MCF 10A (cell line): ENCODE results near the gene TMC6. TPM values are rescaled to one million over a fixed set of nuclear protein-coding genes. Genes with fewer than 3 reads are reported as not detected.
A peak's percentile ranks its signal among the peaks of the same experiment; 100 is the strongest.

Experiments used
- BruUV-seq: library from RNA; stranded (reverse); fragments of 400-500 nt; replicated peaks from 2 replicates; lab custom pipeline; 2021; lab: Mats Ljungman, UMichigan
- CTCF ChIA-PET: fragments of 300-600 bp; sonication (Branson Sonifier 250); formaldehyde crosslinking; extraction: SDS; loops from one replicate; lab custom pipeline; 2021; ENCODE audit warnings: antibody characterized with exemption, inconsistent platforms; lab: Yijun Ruan, JAX
- POLR2A ChIA-PET: fragments of 300-600, 350-650 bp; sonication (Branson Sonifier 250); formaldehyde crosslinking; extraction: SDS; loops from one replicate; lab custom pipeline; 2020; ENCODE audit warnings: antibody characterized with exemption, inconsistent platforms; lab: Yijun Ruan, JAX
- DNase-seq: peaks from one replicate; pipeline ENCODE4 v3.0.0-alpha.2; 2018; ENCODE audit not compliant: unreplicated experiment
- H3K27ac Mint-ChIP-seq: one replicate; pipeline ENCODE4 v1.8.0; 2022; ENCODE audit warnings: mild to moderate bottlenecking, low read depth, mixed read lengths; ENCODE audit not compliant: unreplicated experiment
- H3K27me3 Mint-ChIP-seq: one replicate; pipeline ENCODE4 v1.8.0; 2022; ENCODE audit warnings: mixed read lengths; ENCODE audit not compliant: insufficient read depth, unreplicated experiment
- H3K36me3 Mint-ChIP-seq: one replicate; pipeline ENCODE4 v1.8.0; 2022; ENCODE audit warnings: mild to moderate bottlenecking, moderate library complexity, mixed read lengths; ENCODE audit not compliant: insufficient read depth, unreplicated experiment
- H3K4me1 Mint-ChIP-seq: one replicate; pipeline ENCODE4 v1.8.0; 2022; ENCODE audit warnings: mixed read lengths; ENCODE audit not compliant: insufficient read depth, unreplicated experiment
- H3K4me3 Mint-ChIP-seq: one replicate; pipeline ENCODE4 v1.8.0; 2022; ENCODE audit warnings: mild to moderate bottlenecking, moderate library complexity, mixed read lengths; ENCODE audit not compliant: unreplicated experiment
- H3K9me3 Mint-ChIP-seq: one replicate; pipeline ENCODE4 v1.8.0; 2022; ENCODE audit warnings: mixed read lengths; ENCODE audit not compliant: unreplicated experiment
- CTCF ChIP-seq: fragments of 200-600 bp; IDR thresholded peaks from one replicate; pipeline ENCODE4 v1.8.0; 2022; ENCODE audit warnings: antibody characterized with exemption, mild to moderate bottlenecking; ENCODE audit not compliant: unreplicated experiment
- intact Hi-C: fragments of 100-400 bp; cut with micrococcal nuclease; formaldehyde crosslinking; loops from 2 replicates; pipeline ENCODE4 v1.14.1; 2022
- total RNA-seq: library from RNA; stranded (reverse); gene quantifications from 2 replicates; pipeline ENCODE4 v1.2.3, GENCODE V29; 2022

The TMC6 gene
- total RNA-seq, 1 experiment from 2014 or later = 3.1 TPM

GRCh38 chr17:78133971-78134898 lies 5.7 kb upstream of the TMC6 start:
- intact Hi-C loops = no loop called here
- no peaks in the 10 kb centered on the region for H3K4me1 Mint-ChIP-seq
- peak; percentile 29 for TF ChIP-seq CTCF
- H3K4me3 Mint-ChIP-seq = no peak overlapping the region
- H3K27ac Mint-ChIP-seq = no peak overlapping the region
- no TSS peak for BruUV-seq
- peaks cover 13% of the 10 kb centered on the region for H3K27me3 Mint-ChIP-seq
- peak; percentile 71 for DNase-seq
- CTCF ChIA-PET = interaction anchor here (0.7 kb wide), 1 partner anchor 115 kb away, joined by 3 read pairs; no protein-coding TSS in a partner anchor
- H3K9me3 Mint-ChIP-seq = no peaks in the 10 kb centered on the region
- POLR2A ChIA-PET = no interaction called here
- H3K36me3 Mint-ChIP-seq = no peaks in the 10 kb centered on the region

- no peak for TF ChIP-seq CTCF
- H3K9me3 Mint-ChIP-seq = no peaks in the 10 kb centered on the region
- no peak overlapping the region for H3K27ac Mint-ChIP-seq
- BruUV-seq = no TSS peak
- no peak overlapping the region for H3K4me3 Mint-ChIP-seq
- H3K36me3 Mint-ChIP-seq = no peaks in the 10 kb centered on the region
- peaks cover 13% of the 10 kb centered on the region for H3K27me3 Mint-ChIP-seq
- no peak for DNase-seq
- no peaks in the 10 kb centered on the region for H3K4me1 Mint-ChIP-seq
- intact Hi-C loops = no loop called here
- POLR2A ChIA-PET = no interaction called here
- CTCF ChIA-PET = no interaction called here
Observed at GRCh38 chr17:78133179-78133951, 4.8 kb upstream of the TMC6 start.

GRCh38 chr17:78132767-78133178 lies 4.2 kb upstream of the TMC6 start:
- peaks cover 13% of the 10 kb centered on the region for H3K27me3 Mint-ChIP-seq
- H3K36me3 Mint-ChIP-seq = no peaks in the 10 kb centered on the region
- H3K4me1 Mint-ChIP-seq = no peaks in the 10 kb centered on the region
- no peak overlapping the region for H3K4me3 Mint-ChIP-seq
- no peak for DNase-seq
- ChIA-PET CTCF (no interaction called here), POLR2A (no interaction called here)
- BruUV-seq = no TSS peak
- no peak overlapping the region for H3K27ac Mint-ChIP-seq
- H3K9me3 Mint-ChIP-seq = no peaks in the 10 kb centered on the region
- TF ChIP-seq CTCF = no peak
- intact Hi-C loops = no loop called here

GRCh38 chr17:78132084-78132676 lies 3.6 kb upstream of the TMC6 start:
- peak overlapping the region; percentile 23 for H3K4me3 Mint-ChIP-seq
- no peaks in the 10 kb centered on the region for H3K9me3 Mint-ChIP-seq
- intact Hi-C loops = no loop called here

More at GRCh38 chr17:78132084-78132676, 3.6 kb upstream of the TMC6 start:
- ChIA-PET POLR2A (no interaction called here), CTCF (no interaction called here)
- no peak for TF ChIP-seq CTCF
- Mint-ChIP-seq H3K36me3 (peaks cover 4% of the 10 kb centered on the region), H3K27me3 (peaks cover 13% of the 10 kb centered on the region), H3K4me1 (no peaks in the 10 kb centered on the region), H3K27ac (no peak overlapping the region)
- no TSS peak for BruUV-seq
- DNase-seq = no peak
